ENCODE measurements around the gene NPC1L1.

GRCh38 chr7:44518761-44519160 is 22.4 kb downstream of the NPC1L1 start:
- TF ChIP-seq FOXM1 (IDR thresholded peaks at IDR 0.05; ENCODE audit: low read depth, low read length) (no peak), ZNF274 (IDR thresholded peaks at IDR 0.05; ENCODE audit: insufficient read depth, insufficient read length) (no peak), CTCF (IDR thresholded peaks at IDR 0.05 in 2 of 3, conservative IDR thresholded peaks at IDR 0.05 in 1 of 3; ENCODE audit: control insufficient read depth in 2 of 3, extremely low read depth in 1 of 3, insufficient read depth in 1 of 3, low read depth in 3 of 3, low read length in 3 of 3) (no peak), KDM1A (IDR thresholded peaks at IDR 0.05; ENCODE audit: borderline replicate concordance) (no peak), JUND (IDR thresholded peaks at IDR 0.05; ENCODE audit: low read depth, low read length) (no peak)
